B cell (primary cell): ENCODE measurements around the gene ZNF385A. TPM values are rescaled to one million over a fixed set of nuclear protein-coding genes. Genes with fewer than 3 reads are reported as not detected.

Experiments
- ATAC-seq: fragments of 200-7000 bp; cut with Tn5 transposase; one replicate; pipeline ENCODE4 v1.10.0; 2021; ENCODE audit warnings: low read depth, mild to moderate bottlenecking, moderate number of reproducible peaks, moderate library complexity
- CTCF ChIA-PET: fragments of 350-600 bp; sonication (Branson Sonifier 250); formaldehyde crosslinking; loops from one replicate; lab custom pipeline; 2021; ENCODE audit warnings: antibody characterized with exemption, inconsistent platforms; lab: Charles Lee
- POLR2A ChIA-PET: fragments of 350-600 bp; sonication (Branson Sonifier 250); formaldehyde crosslinking; loops from one replicate; lab custom pipeline; 2021; ENCODE audit warnings: antibody characterized with exemption; lab: Charles Lee
- DNase-seq: peaks from one replicate; pipeline ENCODE4 v3.0.0; 2013
- H2AFZ ChIP-seq: 2 replicates; pipeline ENCODE4 v1.6.1; 2012; ENCODE audit warnings: mild to moderate bottlenecking, low read depth, low read length; ENCODE audit not compliant: insufficient read depth, poor library complexity, severe bottlenecking
- H3K27ac ChIP-seq, 2 donors: 1 replicate in 1 of 2; 2 replicates in 1 of 2; pipeline ENCODE4 v1.5.1; 2012 to 2013; ENCODE audit warnings: low read length in 2 of 2, mild to moderate bottlenecking in 2 of 2, moderate library complexity in 1 of 2
- H3K27me3 ChIP-seq, 4 experiments: fragments of 200-600 bp in 1 of 4; sonication (generic) in 1 of 4; replicated peaks in 1 of 4; 1 replicate in 2 of 4; 2 replicates in 2 of 4; pipeline versions ENCODE4 v1.6.1 to v1.7.0; 2013 to 2016; ENCODE audit warnings: low read length in 3 of 4, mild to moderate bottlenecking in 2 of 4, mixed read lengths in 1 of 4, moderate library complexity in 1 of 4; ENCODE audit not compliant: insufficient read depth in 4 of 4, control insufficient read depth in 3 of 4; ENCODE audit errors: control extremely low read depth in 1 of 4
- H3K36me3 ChIP-seq, 2 experiments: replicated peaks in 1 of 2; 1 replicate in 1 of 2; 2 replicates in 1 of 2; pipeline versions ENCODE4 v1.6.1 to v1.7.1; 2013; ENCODE audit warnings: low read length in 1 of 2; ENCODE audit not compliant: insufficient read depth in 2 of 2, control insufficient read depth in 1 of 2; ENCODE audit errors: control extremely low read depth in 1 of 2, extremely low read depth in 1 of 2
- H3K4me1 ChIP-seq, 2 donors: fragments of 200-600 bp in 1 of 2; sonication (generic) in 1 of 2; 1 replicate in 1 of 2; 2 replicates in 1 of 2; pipeline versions ENCODE4 v1.5.1 to v1.6.1; 2013 to 2017; ENCODE audit warnings: low read length in 2 of 2; ENCODE audit not compliant: control insufficient read depth in 2 of 2, insufficient read depth in 2 of 2
- H3K4me2 ChIP-seq: replicated peaks from 2 replicates; pipeline ENCODE3; 2012; ENCODE audit warnings: mild to moderate bottlenecking, low read depth, low read length; ENCODE audit not compliant: poor library complexity, severe bottlenecking
- H3K4me3 ChIP-seq, 5 experiments: fragments of 200-600 bp in 1 of 5; sonication (generic) in 1 of 5; 1 replicate in 3 of 5; 2 replicates in 2 of 5; pipeline versions ENCODE4 v1.5.1 to v1.7.0; 2011 to 2016; ENCODE audit warnings: low read length in 4 of 5, mild to moderate bottlenecking in 4 of 5, low read depth in 2 of 5, control low read depth in 1 of 5, moderate library complexity in 1 of 5; ENCODE audit not compliant: insufficient read depth in 1 of 5; ENCODE audit errors: control extremely low read depth in 1 of 5, extremely low read depth in 1 of 5
- H3K79me2 ChIP-seq: fragments of 200-600 bp; sonication (generic); one replicate; pipeline ENCODE4 v1.6.0; 2016; ENCODE audit warnings: low read length; ENCODE audit not compliant: control insufficient read depth, insufficient read depth
- H3K9ac ChIP-seq: fragments of 200-600 bp; sonication (generic); 2 replicates; pipeline ENCODE4 v1.6.1; 2017; ENCODE audit warnings: mild to moderate bottlenecking, low read length, moderate library complexity
- H3K9me3 ChIP-seq, 3 donors: one replicate each; pipeline versions ENCODE4 v1.6.1 to v1.7.1; 2013; ENCODE audit warnings: low read length in 2 of 3; ENCODE audit not compliant: control insufficient read depth in 2 of 3, insufficient read depth in 1 of 3; ENCODE audit errors: control extremely low read depth in 1 of 3
- H4K20me1 ChIP-seq: 2 replicates; pipeline ENCODE4 v1.6.0; 2012; ENCODE audit warnings: mild to moderate bottlenecking, low read length; ENCODE audit not compliant: insufficient read depth, control insufficient read depth, poor library complexity, severe bottlenecking
- H3K27ac Mint-ChIP-seq: one replicate; pipeline ENCODE4 v1.8.0; 2021; ENCODE audit warnings: mixed read lengths
- H3K27me3 Mint-ChIP-seq: one replicate; pipeline ENCODE4 v1.8.0; 2021; ENCODE audit warnings: mixed read lengths
- H3K4me1 Mint-ChIP-seq: one replicate; pipeline ENCODE4 v1.8.0; 2021; ENCODE audit warnings: mixed read lengths
- H3K4me3 Mint-ChIP-seq: one replicate; pipeline ENCODE4 v1.8.0; 2021; ENCODE audit warnings: mixed read lengths
- H3K9me3 Mint-ChIP-seq: one replicate; pipeline ENCODE4 v1.8.0; 2022; ENCODE audit warnings: mixed read lengths; ENCODE audit not compliant: insufficient read depth
- CTCF ChIP-seq: fragments of 200-600 bp; IDR thresholded peaks from one replicate; pipeline ENCODE4 v1.8.0; 2022; ENCODE audit warnings: antibody characterized with exemption, mild to moderate bottlenecking
- EZH2 ChIP-seq: IDR thresholded peaks from 2 replicates; pipeline ENCODE4 v1.6.1; 2012; ENCODE audit warnings: borderline replicate concordance, low read depth, mild to moderate bottlenecking, moderate library complexity, low read length; ENCODE audit not compliant: insufficient read depth, poor library complexity, severe bottlenecking
- WGBS: methylation state at CpG from one replicate; pipeline ENCODE4 v1.1.5; 2013; ENCODE audit warnings: missing lambda C conversion rate; ENCODE audit not compliant: insufficient coverage; 5-methylcytosine and 5-hydroxymethylcytosine counted together
- intact Hi-C: fragments of 100-400 bp; cut with micrococcal nuclease; formaldehyde crosslinking; loops from one replicate; pipeline ENCODE4 v1.10.0; 2022
- polyA plus RNA-seq: library from polyadenylated mRNA; depleted of rRNA; stranded (reverse); fragments of >200 nt; gene quantifications from 2 replicates; pipeline ENCODE4 v1.2.3, GENCODE V29; 2012
- total RNA-seq, 2 donors: library from RNA; stranded (reverse); fragments of 120-200 nt in 1 of 2; gene quantifications; 1 replicate in 1 of 2; 2 replicates in 1 of 2; pipeline versions ENCODE4 v1.2.3 to v1.2.4, GENCODE V29; 2013 to 2022

ZNF385A gene
- total and polyA plus RNA-seq, 2 donors (not counting 1 experiment from before 2014, with no cell fraction given) = 4.9 to 5.1 TPM

DNA sequence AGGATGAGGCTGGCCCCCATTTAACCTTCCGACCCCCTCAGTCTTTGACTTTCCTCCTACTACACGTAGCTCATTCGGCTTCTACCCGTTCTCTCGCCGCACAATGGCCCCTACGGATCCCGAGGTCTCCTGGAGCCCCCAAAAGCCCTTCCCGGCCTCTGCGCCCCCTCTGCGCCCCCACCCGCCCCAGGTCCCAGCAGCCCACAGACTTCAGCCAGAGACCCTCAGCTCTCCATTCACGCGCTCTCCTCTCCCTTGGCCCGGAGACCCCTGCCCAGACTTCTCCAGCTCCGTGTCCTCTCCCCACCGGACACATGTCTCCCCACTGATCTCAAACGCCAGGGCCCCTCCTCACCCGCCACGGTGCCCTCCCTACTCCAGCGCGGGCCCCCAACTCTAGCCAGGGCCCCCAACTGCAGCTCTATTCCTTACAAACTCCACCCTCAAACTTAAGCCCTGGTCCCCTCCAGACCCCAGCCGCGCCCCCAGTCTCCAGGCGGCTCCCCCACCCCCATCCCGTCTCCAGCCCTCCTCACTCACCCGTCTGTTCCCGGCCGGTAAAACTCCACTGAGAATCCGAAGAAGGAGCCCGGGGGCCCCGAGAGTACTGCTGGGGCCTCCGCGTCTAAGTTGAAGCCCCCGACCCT is 34.0 kb upstream of the ZNF385A start:
- peak overlapping the region; percentile 68 for H3K27ac Mint-ChIP-seq
- Histone ChIP-seq H3K4me1 (peaks cover 59 to 65% of the 10 kb centered on the region in 2 donors), H4K20me1 (no peaks in the 10 kb centered on the region), H3K27ac (peak overlapping the region in 1 of 2 donors; percentile 62), H3K9ac (peak overlapping the region; percentile 63), H3K79me2 (peaks cover 7% of the 10 kb centered on the region), H2AFZ (peak overlapping the region; percentile 70), H3K4me3 (peak overlapping the region; percentile 48 to 62 (median 57)), H3K36me3 (no peaks in the 10 kb centered on the region), H3K27me3 (peaks cover 0 to 19% (median 8%) of the 10 kb centered on the region in 4 experiments), H3K9me3 (no peaks in the 10 kb centered on the region), H3K4me2 (peak overlapping the region; percentile 90)
- ChIA-PET CTCF (interaction anchor here (1.6 to 14.7 kb wide), 3 partner anchors 18 to 25 kb away, joined by 5 to 297 read pairs (median 108); no protein-coding TSS in a partner anchor), POLR2A (interaction anchor here (0.7 kb wide), 1 partner anchor 360 kb away, joined by 3 read pairs; no protein-coding TSS in a partner anchor)
- H3K9me3 Mint-ChIP-seq = no peaks in the 10 kb centered on the region
- H3K4me3 Mint-ChIP-seq = peak overlapping the region; percentile 84
- TF ChIP-seq CTCF = no peak
- TF ChIP-seq EZH2 = peak; percentile 26
- whole genome bisulfite sequencing = under 1% methylated on average over 33 of the region's 35 CpGs
- intact Hi-C loops = loop anchor here (2.0 kb wide), 1 partner anchor 14 kb away; no protein-coding TSS in a partner anchor
- DNase-seq = no peak
- peak; percentile 35 for ATAC-seq
- H3K4me1 Mint-ChIP-seq = peaks cover 56% of the 10 kb centered on the region
- H3K27me3 Mint-ChIP-seq = peaks cover 21% of the 10 kb centered on the region
